GM12878 (cell line): ENCODE measurements around the gene HNRNPA0. TPM values are rescaled to one million over a fixed set of nuclear protein-coding genes. Genes with fewer than 3 reads are reported as not detected.
A peak's percentile ranks its signal among the peaks of the same experiment; 100 is the strongest.

ENCODE experiments used
- CHD1 ChIP-seq: IDR thresholded peaks from 2 replicates; pipeline ENCODE4 v1.6.1; 2012; ENCODE audit warnings: low read depth, low read length, improper control_type of control experiment
- CHD2 ChIP-seq: IDR thresholded peaks from 2 replicates; pipeline ENCODE4 v1.6.1; 2011; ENCODE audit warnings: low read depth, low read length, improper control_type of control experiment, borderline replicate concordance
- EP300 ChIP-seq, 2 experiments: fragments of 150-350 bp in 1 of 2; IDR thresholded peaks; 2 replicates each; pipeline ENCODE4 v1.6.1; 2011 to 2012; ENCODE audit warnings: low read depth in 2 of 2, low read length in 2 of 2, borderline replicate concordance in 1 of 2, improper control_type of control experiment in 1 of 2, inconsistent platforms in 1 of 2; ENCODE audit not compliant: control insufficient read depth in 1 of 2
- FOXM1 ChIP-seq: IDR thresholded peaks from 2 replicates; pipeline ENCODE4 v1.6.1; 2012; ENCODE audit warnings: low read depth, mild to moderate bottlenecking, inconsistent platforms, low read length, moderate library complexity
- LARP7 ChIP-seq: fragments of 450-650 bp; IDR thresholded peaks from 2 replicates; pipeline ENCODE4 v1.6.1; 2017; ENCODE audit warnings: mild to moderate bottlenecking
- NFYB ChIP-seq: IDR thresholded peaks from 2 replicates; pipeline ENCODE4 v1.6.1; 2011; ENCODE audit warnings: low read depth, mild to moderate bottlenecking, low read length, improper control_type of control experiment, moderate library complexity; ENCODE audit not compliant: insufficient read depth
- POLR2A ChIP-seq: IDR thresholded peaks from 2 replicates; pipeline ENCODE4 v1.6.1; 2011; ENCODE audit warnings: low read depth, mild to moderate bottlenecking, low read length
- ZBED1 ChIP-seq: IDR thresholded peaks from 2 replicates; pipeline ENCODE4 v1.6.1; 2016; ENCODE audit warnings: borderline replicate concordance
- polyA plus RNA-seq, 11 experiments: library from polyadenylated mRNA; depleted of rRNA in 4 of 11; unstranded in 6 of 11; stranded (reverse) in 5 of 11; fragments of >200 nt; fragmentation: Nextera tagmentation in 4 of 11; fragmentation: Illumina TruSeq in 1 of 11; extraction: Ambion mirVana in 4 of 11; extraction: Trizol in 1 of 11; gene quantifications; 1 replicate in 1 of 11; 2 replicates in 10 of 11; pipeline versions ENCODE4 v1.2.1 to v1.2.3, GENCODE V29; 2011 to 2016; ENCODE audit warnings: inconsistent platforms in 2 of 11, missing spikeins in 2 of 11, low read depth in 1 of 11
- total RNA-seq, 4 experiments: library from RNA; depleted of rRNA in 3 of 4; stranded (reverse); fragments of >200 nt in 3 of 4; fragmentation: Illumina TruSeq in 1 of 4; extraction: Trizol in 1 of 4; gene quantifications; 2 replicates each; pipeline versions ENCODE4 v1.2.1 to v1.2.3, GENCODE V29; 2013 to 2021
- TF ChIP-seq, protein P1 (sequence below): IDR thresholded peaks from 2 replicates; pipeline ENCODE4 v1.6.1; 2012; ENCODE audit warnings: improper control_type of control experiment, low read depth, low read length; ENCODE audit not compliant: insufficient replicate concordance
- TF ChIP-seq, protein P2 (sequence below): fragments of 450-650 bp; formaldehyde crosslinking; IDR thresholded peaks from 2 replicates; pipeline ENCODE4 v1.5.0; 2022; ENCODE audit warnings: mild to moderate bottlenecking, missing genetic modification characterization
- TF ChIP-seq, protein P3 (sequence below): fragments of 450-650 bp; IDR thresholded peaks from 2 replicates; pipeline ENCODE4 v1.6.1; 2014; ENCODE audit warnings: mild to moderate bottlenecking

Gene HNRNPA0
- total and polyA plus RNA-seq, 10 of the 15 experiments (the other 5 are each of a cell fraction or from before 2014, with no cell fraction given), result 6.3 to 45.0 (median 12.5) TPM

DNA sequence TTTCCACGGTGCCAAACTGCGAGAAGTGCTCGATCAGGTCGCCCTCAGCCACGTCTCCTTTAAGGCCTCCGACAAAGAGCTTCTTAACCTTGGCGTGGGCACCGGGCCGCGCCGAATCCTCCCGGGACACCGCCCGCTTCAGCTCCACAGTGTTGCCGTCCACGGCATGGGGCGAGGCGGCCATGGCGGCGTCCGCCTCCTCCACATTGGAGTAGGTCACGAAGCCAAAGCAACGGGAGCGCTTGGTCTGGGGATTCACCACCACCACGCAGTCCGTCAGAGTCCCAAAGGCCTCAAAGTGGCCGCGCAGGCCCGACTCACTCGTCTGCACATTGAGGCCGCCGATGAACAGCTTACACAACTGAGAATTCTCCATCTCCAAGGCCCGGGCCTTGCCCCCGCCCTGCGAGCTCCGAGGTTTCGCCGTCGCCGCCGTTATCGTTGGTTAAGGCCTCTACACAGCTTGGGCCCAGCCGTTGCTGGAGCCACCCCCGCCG lies 424 bp downstream of the HNRNPA0 start (continued):
- TF ChIP-seq ZBED1 (no peak), POLR2A (no peak; the same call in 1 of the 2 replicates), NFYB (no peak), EP300 (IDR thresholded peaks at IDR 0.05; ENCODE audit: borderline replicate concordance in 1 of 2, control insufficient read depth in 1 of 2, low read depth in 2 of 2, low read length in 2 of 2) (no peak), CHD1 (peak; percentile 23; the same call in 1 of the 2 replicates), FOXM1 (0 out of 2 replicates have a peak, but pooled peaks have one; percentile 18), CHD2 (no peak), LARP7 (0 out of 2 replicates have a peak, but pooled peaks have one; percentile 4)
- TF ChIP-seq, protein P1, sequence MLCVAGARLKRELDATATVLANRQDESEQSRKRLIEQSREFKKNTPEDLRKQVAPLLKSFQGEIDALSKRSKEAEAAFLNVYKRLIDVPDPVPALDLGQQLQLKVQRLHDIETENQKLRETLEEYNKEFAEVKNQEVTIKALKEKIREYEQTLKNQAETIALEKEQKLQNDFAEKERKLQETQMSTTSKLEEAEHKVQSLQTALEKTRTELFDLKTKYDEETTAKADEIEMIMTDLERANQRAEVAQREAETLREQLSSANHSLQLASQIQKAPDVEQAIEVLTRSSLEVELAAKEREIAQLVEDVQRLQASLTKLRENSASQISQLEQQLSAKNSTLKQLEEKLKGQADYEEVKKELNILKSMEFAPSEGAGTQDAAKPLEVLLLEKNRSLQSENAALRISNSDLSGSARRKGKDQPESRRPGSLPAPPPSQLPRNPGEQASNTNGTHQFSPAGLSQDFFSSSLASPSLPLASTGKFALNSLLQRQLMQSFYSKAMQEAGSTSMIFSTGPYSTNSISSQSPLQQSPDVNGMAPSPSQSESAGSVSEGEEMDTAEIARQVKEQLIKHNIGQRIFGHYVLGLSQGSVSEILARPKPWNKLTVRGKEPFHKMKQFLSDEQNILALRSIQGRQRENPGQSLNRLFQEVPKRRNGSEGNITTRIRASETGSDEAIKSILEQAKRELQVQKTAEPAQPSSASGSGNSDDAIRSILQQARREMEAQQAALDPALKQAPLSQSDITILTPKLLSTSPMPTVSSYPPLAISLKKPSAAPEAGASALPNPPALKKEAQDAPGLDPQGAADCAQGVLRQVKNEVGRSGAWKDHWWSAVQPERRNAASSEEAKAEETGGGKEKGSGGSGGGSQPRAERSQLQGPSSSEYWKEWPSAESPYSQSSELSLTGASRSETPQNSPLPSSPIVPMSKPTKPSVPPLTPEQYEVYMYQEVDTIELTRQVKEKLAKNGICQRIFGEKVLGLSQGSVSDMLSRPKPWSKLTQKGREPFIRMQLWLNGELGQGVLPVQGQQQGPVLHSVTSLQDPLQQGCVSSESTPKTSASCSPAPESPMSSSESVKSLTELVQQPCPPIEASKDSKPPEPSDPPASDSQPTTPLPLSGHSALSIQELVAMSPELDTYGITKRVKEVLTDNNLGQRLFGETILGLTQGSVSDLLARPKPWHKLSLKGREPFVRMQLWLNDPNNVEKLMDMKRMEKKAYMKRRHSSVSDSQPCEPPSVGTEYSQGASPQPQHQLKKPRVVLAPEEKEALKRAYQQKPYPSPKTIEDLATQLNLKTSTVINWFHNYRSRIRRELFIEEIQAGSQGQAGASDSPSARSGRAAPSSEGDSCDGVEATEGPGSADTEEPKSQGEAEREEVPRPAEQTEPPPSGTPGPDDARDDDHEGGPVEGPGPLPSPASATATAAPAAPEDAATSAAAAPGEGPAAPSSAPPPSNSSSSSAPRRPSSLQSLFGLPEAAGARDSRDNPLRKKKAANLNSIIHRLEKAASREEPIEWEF, result no peak
- TF ChIP-seq, protein P2, sequence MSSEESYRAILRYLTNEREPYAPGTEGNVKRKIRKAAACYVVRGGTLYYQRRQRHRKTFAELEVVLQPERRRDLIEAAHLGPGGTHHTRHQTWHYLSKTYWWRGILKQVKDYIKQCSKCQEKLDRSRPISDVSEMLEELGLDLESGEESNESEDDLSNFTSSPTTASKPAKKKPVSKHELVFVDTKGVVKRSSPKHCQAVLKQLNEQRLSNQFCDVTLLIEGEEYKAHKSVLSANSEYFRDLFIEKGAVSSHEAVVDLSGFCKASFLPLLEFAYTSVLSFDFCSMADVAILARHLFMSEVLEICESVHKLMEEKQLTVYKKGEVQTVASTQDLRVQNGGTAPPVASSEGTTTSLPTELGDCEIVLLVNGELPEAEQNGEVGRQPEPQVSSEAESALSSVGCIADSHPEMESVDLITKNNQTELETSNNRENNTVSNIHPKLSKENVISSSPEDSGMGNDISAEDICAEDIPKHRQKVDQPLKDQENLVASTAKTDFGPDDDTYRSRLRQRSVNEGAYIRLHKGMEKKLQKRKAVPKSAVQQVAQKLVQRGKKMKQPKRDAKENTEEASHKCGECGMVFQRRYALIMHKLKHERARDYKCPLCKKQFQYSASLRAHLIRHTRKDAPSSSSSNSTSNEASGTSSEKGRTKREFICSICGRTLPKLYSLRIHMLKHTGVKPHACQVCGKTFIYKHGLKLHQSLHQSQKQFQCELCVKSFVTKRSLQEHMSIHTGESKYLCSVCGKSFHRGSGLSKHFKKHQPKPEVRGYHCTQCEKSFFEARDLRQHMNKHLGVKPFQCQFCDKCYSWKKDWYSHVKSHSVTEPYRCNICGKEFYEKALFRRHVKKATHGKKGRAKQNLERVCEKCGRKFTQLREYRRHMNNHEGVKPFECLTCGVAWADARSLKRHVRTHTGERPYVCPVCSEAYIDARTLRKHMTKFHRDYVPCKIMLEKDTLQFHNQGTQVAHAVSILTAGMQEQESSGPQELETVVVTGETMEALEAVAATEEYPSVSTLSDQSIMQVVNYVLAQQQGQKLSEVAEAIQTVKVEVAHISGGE (CRISPR knock-in tag), result no peak
- TF ChIP-seq, protein P3, sequence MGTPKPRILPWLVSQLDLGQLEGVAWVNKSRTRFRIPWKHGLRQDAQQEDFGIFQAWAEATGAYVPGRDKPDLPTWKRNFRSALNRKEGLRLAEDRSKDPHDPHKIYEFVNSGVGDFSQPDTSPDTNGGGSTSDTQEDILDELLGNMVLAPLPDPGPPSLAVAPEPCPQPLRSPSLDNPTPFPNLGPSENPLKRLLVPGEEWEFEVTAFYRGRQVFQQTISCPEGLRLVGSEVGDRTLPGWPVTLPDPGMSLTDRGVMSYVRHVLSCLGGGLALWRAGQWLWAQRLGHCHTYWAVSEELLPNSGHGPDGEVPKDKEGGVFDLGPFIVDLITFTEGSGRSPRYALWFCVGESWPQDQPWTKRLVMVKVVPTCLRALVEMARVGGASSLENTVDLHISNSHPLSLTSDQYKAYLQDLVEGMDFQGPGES, result no peak
